Stimulated activated CD4-positive, alpha-beta T cell treated with anti-CD3 and anti-CD28 coated beads, Interleukin-12 subunit alpha, Interleukin-12 subunit beta, amount 100 ng/mL, for 24 hours (primary cell): ENCODE measurements around the gene HSPA12B.

ENCODE experiments used
- DNase-seq, 2 experiments: peaks; one replicate each; pipeline ENCODE4 v3.0.0-alpha.2; 2020; ENCODE audit warnings: low read depth in 2 of 2

HSPA12B gene

GRCh38 chr20:3729811-3730540 lies 2.5 kb upstream of the HSPA12B start:
- no peak for DNase-seq

- DNase-seq, result no peak
These were observed 1.4 kb upstream of the HSPA12B start for GRCh38 chr20:3730803-3731672.

GRCh38 chr20:3731944-3732326 lies 550 bp upstream of the HSPA12B start:
- no peak for DNase-seq

- DNase-seq, result no peak
These were observed 872 bp downstream of the HSPA12B start for GRCh38 chr20:3733119-3733995.

DNA sequence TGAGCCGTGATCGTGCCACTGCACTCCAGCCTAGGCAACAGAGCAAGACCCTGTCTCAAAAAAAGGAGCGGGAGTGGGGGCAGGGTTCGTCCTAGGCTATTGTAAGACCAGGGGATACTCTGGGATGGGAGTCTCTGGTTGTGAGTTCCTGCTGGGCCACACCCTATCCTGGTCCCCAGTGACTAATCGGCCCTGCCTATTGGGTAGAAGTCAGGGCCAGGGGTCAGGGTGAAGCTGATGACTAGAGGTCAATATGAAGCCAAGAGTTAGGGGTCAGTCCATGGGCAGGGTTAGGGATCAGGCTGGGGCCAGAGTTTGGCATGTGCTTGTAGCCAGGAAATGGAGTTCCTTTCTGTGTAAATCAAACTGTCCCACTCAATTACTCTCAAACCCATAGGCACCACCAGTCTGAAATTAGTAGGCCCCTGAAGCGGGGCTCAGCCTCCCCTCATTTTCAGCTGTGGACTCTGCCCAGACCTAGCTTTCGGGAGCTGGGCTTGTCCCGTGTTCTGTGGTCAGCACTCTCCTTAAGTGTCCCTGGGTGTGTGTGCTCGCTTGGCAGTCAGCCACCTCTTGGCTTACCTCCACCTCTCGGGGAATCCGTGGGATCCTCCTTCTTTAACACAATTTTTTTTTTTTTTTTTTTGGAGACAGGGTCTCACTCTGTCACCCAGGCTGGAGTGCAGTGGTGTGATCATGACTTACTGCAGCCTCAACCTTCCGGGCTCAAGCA lies 1.8 kb downstream of the HSPA12B start:
- DNase-seq, result no peak

DNA sequence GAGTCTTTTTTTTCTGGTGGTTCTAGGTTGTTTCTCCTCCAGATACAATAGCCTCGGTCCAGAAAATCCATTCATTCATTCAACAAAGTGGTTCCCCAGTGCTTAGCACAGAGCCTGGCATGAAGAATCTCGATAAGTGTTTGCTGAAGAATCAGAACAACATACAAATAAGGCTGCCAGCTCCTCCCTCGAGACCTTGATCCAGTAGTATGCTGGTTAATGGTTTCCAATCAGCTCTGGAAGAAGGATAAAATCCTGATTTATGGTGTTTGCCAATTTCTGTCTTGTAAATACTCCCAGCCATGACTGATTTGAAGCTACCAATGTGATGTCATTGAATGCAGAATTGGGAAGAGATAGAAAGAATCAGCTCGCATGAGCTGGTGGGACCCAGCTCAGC lies 3.3 kb downstream of the HSPA12B start:
- DNase-seq, result no peak

DNA sequence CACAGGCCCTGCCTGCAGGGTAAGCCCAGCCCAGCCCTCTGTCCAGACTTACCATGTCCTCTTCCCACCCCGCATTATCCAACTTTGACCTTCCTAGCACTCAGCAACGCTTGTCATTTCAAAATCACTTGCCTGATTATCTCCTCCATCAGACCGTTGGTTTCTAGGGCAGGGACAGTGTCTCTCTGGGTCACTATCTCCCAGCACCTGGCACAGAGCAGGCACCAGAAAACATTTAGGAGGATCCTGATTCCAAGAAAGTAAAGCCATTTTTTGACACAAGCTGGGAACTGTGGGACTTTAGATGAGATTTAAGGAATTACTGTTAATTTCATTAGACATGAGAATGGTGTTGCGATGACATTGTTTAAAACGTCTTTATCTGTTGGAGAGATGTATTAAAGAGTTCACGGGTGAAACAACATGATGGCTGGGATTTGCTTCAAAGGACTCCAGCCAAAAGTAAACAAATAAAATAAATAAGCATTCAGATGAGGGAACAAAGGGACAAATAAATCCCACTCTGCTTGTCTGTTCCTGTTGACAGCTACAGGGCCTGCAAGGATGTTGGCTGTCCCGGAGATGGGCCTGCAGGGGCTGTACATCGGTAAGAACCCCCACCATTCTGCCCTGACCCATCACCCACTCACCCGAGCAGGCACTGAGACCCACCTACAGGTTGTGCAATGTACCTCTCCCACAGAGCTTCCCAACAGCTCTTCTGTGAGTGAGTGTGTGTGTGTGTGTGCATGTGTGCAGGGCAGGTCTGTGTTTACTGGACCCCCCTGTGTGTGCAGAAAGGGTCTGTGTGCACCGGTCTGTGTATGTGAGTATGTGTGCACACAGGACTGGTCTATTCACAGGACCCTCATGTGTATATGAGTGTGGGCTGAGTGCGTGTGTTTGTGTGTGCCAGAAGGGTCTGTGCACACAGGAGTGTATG lies 5.9 kb downstream of the HSPA12B start:
- no peak for DNase-seq

DNA sequence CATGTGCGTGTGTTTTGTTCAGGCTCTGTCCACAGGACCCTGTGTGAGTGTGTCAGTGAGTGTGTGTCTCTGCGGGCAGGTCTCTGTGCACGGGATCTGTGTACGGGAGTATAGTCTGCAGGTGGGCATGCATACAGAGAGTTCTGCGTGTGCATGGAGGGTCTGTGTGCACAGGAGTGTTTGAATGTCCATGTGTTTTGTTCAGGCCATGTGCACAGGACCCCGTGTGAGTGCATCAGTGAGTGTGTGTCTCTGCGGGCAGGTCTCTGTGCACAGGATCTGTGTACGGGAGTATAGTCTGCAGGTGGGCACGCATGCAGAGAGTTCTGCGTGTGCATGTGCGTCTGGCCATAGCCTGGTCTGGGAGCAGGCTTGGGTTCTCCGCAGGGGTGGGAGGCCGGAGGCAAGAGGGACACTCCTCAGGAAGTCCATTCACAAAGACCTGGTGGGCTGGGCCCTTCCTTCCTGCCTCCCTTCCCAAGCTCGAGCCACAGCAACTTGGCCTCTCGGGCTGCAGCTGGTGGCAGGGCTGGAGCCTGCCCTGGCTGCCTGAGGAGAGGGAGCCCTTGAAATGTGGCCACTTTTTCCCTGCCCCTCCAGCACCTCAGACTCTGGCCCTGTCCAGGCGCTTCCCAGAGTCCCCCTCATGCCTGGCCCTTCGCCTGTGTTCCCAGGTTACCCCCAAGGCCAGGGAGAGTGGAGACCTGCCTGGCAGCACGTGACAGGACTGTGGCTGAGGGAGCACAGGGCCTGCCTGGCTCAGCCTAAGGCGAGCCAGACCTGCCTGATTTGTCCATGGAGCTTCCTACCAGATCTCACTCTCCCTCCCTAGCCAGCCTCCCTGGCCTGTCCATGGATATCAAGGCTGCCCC lies 6.8 kb downstream of the HSPA12B start:
- no peak for DNase-seq

GRCh38 chr20:3739926-3740451 lies 7.5 kb downstream of the HSPA12B start:
- no peak for DNase-seq

DNA sequence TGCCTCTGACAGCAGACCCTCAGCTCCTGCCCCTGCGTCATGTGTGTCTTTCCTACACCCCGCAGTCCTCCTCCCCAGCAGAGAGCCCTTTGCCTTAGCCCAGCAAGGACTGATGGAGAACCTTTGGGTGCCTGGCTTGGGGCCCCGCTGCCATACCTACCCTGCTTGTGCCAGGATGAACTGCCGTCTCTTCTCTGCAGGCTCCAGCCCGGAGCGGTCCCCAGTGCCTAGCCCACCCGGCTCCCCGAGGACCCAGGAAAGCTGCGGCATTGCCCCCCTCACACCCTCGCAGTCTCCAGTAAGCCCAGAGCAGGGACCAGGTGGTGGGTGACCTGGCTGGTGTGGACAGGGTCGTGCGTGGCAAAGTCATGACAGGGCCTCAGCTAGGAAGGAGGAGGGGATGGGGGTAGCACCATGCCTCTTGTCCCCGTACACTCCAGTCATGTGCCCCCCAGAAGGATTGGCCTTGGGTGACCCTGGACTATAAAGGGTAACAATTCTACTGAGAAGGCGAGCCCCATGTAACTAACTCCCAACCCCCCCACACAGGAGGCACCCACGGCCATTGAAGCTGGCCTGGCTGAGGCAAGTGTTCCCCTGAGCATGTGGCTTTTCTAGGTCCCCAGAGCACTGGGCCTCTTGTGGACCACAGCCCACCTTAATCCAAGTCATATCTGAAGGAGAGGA lies 8.3 kb downstream of the HSPA12B start:
- DNase-seq, result no peak

- DNase-seq, result no peak
These were observed 9.5 kb downstream of the HSPA12B start for GRCh38 chr20:3741836-3742458.

DNA sequence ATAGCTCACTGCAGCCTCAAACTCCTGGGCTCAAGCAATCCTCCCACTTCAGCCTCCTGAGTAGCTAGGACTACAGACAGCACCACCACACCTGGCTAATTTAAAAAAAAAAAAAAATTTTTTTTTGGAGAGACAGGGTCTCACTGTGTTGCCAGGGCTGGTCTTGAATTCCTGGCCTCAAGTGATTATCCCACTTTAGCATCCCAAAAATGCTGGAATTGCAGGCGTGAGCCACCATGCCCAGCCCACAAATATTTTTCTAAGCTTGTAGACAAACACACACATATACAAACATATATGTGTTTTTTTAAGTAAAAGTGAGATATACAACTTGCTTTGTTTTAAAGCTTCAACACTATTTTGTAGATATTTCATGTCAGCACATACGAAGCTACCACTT lies 10.8 kb downstream of the HSPA12B start:
- no peak for DNase-seq

DNA sequence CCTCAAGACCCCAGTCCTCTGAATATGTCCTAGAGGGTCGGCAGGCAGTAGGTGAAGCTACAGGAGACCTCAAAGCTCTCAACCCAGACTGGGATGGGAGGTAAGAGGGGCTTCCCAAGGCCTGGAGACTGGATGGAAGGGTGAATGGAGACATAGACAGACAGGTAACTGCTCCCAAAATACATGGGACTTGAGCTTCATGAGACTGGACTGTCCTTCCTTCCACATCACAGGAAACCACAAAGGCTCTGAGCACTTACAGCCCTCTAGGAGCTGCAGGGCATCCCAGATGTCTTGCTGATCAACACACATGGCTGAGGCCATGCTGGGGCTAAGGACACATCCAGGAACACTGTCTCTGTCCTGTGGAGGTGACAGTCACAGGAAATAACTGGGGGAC lies 11.6 kb downstream of the HSPA12B start:
- no peak for DNase-seq

DNA sequence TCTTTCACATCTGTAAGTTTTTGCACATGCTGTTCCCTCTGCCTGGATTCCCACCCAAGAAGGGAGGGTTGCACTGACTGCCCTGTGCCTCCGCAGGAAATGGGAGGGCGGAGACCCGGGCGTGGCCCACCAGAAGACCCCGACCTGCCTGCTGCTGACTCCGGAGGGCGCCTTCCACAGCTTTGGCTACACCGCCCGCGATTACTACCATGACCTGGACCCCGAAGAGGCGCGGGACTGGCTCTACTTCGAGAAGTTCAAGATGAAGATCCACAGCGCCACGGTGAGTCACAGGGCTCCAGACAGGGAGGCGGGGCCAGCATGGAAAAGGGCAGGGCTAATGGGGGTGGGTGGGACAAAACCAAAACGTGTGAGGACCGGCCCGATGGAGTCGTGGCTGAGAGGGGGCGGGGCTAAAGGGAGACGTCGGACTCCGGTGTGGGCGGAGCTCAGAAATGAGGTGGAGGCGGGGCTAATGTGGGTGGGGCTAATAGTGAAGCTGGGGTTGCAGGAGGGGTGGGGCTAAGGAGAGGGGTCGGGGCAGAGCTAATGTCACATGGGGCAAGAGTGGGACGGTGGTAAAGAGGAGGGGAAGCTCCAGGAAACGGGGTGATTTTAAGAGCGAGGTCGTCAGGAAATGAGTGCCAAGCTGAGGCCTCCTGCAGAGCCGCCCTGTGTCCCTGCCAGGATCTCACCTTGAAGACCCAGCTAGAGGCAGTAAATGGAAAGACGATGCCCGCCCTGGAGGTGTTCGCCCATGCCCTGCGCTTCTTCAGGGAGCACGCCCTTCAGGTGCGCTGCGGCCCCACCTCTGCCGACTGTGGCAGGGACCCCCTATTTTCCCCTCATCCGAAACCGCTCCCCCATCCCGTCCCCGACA lies 12.6 kb downstream of the HSPA12B start:
- DNase-seq, result peak; percentile 58 to 64

DNA sequence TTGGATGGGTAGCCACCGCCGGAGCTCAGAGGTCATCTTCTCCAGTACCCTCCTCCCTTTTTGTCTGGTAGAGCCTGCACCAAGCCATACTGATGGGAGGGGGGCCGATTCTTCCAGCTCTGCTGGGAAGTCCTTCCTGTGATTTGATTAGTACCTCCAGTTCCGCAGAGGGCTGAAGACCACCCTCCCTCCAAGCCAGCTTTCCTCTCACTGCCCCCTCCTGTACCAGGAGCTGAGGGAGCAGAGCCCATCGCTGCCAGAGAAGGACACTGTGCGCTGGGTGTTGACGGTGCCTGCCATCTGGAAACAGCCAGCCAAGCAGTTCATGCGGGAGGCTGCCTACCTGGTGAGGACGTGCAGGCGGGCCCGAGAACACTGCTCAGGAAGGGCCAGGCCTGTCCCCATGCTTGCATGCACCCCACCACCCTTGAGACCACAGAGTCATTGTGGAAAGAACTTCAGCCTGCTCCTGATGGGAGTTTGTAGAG lies 13.2 kb downstream of the HSPA12B start:
- no peak for DNase-seq

GRCh38 chr20:3747471-3747870 lies 15.0 kb downstream of the HSPA12B start:
- no peak for DNase-seq

GRCh38 chr20:3748073-3748472 lies 15.6 kb downstream of the HSPA12B start:
- no peak for DNase-seq
